COLO668 (cell line): ENCODE data around the gene RNLS.

ENCODE experiments used
- DNase-seq: peaks from one replicate; lab custom pipeline; 2025; ENCODE audit not compliant: unreplicated experiment; lab: John Stamatoyannopoulos, UW

The RNLS gene

GRCh38 chr10:88582806-88583583 is at the start of gene RNLS:
Gene RNLS, minus strand, starts transcription at chr10:88583318.
- peak; percentile 69 for DNase-seq

GRCh38 chr10:88624840-88625239 is 41.7 kb upstream of the RNLS start:
- DNase-seq = no peak

DNA sequence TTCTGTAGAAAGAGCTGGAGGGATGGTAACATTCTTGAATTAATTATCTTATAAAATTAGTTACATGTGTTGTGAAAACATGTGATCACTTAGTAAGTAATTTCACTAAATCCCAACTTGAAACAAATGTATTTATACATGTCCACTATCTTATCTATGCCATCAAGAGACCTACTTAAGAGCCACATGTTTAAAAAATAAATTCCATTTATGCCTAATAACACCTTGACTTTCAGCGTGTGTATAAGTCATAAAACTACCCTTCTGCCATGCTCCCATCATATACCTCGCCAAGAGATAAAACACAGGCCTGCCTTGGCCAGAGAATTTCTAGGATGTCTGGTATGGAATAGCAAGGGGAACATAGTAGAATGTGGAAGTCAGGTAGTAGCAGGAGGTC is 40.7 kb upstream of the RNLS start:
- no peak for DNase-seq

DNA sequence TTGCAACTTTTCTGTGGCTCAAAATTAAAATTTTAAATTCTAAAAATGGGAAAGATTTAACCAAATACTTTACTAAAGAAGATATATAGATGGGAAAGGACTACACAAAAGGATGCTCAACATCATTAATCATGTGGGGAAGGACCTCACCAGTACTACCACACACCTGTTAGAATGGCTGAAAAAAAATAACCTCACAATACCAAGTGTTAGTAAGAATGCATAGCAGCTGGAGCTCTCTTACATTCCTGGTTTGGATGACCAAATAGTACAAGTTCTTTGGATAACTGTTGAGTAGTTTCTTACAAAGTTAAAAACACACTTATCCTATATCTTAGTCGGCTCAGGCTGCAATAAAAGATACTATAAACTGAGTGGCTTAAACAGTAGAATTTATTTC is 37.3 kb upstream of the RNLS start:
- no peak for DNase-seq

GRCh38 chr10:88618496-88618895 is 35.4 kb upstream of the RNLS start:
- DNase-seq = no peak

DNA sequence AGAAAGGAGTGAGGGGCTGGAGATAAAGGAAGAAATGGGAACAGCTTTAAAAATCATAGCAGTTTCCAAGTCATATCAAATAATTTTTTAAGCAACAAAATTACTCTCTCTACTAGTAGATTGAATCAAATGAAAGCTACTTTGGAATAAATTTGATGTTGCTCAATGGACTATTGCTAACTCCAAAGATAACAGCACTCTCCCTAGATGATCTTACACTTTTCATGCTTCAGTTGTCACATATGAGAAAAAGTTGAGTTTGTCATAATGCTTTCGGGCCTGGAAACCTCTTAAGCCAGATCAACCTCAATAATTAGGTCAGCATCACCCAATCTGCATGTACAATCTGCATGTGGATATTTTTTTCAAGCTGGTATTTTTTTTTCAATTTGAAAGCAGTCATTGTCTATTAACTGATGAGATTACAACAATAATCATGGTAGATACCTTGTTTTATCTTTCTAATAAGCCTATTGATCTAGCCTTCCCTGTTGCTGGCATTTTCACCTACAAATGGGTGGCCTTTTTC is 34.7 kb upstream of the RNLS start:
- no peak for DNase-seq

DNA sequence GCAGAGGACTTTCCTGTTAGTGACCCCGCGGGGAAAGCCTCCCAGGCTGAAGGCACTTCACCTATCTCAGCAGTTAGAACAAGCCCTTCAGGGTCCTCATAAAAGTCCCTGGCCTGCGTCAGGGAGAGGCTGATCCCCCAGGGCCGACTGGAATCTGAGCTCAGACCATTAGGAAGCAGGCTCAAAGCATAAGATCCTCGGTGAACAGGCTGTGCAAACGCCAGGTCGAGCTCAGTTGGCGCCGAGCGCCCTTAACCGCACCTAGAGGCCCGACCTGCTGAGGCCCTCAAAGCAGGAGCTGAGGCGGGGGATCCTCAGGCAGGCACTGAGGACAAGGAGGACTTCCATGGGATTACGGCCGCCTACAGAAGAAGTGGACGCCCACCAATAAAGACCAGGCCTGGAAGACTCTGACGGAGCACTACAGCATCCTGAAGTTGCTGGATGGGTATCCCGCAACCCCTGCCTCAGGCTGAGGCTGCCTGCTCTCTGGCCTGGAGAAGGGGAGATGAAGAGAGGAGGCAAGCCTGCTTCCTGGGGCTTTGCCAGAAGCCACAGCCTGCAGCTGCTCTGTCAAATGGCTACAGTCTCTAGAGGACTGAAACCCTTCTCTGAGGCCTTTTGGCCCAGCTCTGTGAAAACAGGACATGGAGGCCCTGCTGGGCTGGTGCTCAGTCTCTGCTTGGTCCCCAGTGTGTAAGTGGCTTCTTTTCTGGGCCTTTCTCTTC is 33.3 kb upstream of the RNLS start:
- DNase-seq = no peak

DNA sequence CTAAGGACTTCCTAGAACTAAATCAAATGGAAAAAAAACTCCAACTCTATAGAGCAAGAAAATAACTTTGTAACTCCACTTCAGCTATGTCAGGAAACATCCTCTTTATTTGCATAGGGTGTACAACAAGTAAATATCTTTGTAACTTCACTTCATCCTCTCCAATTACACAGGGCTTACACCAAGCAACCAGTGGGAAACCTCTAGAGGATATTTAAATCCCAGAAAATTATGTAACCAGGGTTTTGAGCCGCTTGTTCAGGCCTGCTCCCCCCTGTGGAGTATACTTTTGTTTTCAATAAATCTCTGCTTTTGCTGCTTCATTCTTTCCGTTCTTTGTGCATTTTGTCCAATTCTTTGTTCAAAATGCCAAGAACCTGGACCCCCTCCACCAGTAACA is 25.7 kb upstream of the RNLS start:
- DNase-seq = no peak

DNA sequence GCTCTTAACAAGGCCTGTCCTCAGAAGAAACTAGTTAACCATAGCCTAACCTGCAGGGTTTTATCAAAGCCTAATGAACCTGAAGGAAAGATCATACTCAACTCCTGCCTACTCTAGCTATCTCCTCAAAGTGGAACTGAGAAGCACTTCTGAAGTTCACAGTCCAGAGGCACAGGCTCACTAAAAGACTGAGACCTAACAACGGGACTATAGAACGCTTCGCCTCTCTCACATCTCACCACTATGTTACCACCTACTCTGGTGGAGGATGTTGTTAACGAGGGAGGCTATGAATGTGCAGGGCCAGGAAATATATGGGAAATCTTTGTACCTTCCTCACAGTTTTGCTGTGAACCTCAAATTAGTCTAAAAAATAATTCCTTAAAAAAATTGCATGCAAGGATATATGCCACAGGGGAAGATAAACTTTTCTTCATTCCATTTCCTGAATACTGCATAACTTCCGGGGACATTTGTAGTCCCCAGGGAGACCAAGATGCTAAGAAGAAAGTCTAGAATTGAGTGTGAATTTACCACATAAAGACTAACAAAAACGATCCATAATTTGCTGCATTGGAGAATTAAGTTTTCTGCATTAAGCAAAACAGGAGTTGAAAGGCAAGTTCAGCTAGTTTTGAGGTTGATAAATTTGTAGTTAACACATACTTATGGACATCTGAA is 25.1 kb upstream of the RNLS start:
- no peak for DNase-seq

GRCh38 chr10:88598055-88598454 is 14.9 kb upstream of the RNLS start:
- no peak for DNase-seq

DNA sequence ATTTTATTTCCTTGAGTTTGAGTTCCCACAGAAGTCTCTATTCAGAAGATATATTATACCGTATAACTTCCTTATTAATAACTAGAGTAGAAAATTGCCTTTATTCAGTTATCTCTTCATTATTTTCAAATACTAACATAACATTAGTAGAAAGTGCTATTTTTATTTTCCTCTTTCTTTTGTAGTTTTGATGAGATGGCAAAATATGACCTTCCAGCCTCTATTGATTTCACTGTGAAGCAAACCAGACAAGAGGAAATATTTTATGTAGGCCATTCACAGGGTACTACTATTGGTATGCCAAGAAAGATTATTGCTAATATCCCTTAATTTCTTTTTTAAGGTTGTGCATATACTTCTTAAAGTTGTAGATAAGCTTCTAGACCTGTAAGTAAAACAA is 11.4 kb upstream of the RNLS start:
- no peak for DNase-seq

GRCh38 chr10:88592906-88593305 is 9.8 kb upstream of the RNLS start:
- DNase-seq = no peak

GRCh38 chr10:88592381-88592780 is 9.3 kb upstream of the RNLS start:
- no peak for DNase-seq

DNA sequence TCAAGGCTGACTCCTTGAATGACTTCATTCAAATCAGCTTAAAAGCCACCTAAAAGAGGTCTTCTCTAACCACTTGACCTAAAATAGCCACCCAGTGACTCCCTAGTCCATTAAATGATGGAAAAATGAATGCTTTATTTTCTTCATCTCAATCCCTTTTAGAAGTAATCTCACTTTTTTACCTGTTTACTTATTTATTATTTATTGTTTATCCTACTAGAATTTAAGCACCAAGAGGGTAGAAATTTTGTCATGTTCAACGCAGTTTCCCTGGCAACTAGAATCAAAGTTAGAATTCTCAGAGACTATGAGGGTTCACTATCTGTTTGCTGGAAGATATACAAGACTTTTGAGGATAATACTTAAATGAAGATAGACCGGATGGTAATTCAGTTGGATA is 3.3 kb upstream of the RNLS start, which contains the start of gene LIPJ:
LIPJ (plus strand) TSS at position 301 of the 400 bp plus-strand sequence. CDS start 3,926 bp downstream, outside the sequence.
- no peak for DNase-seq

- no peak for DNase-seq
Observed at GRCh38 chr10:88583584-88583957, 453 bp upstream of the RNLS start.

GRCh38 chr10:88582411-88582805 is 710 bp downstream of the RNLS start:
- DNase-seq = no peak

GRCh38 chr10:88565072-88565471 is 18.0 kb downstream of the RNLS start:
- DNase-seq = no peak

DNA sequence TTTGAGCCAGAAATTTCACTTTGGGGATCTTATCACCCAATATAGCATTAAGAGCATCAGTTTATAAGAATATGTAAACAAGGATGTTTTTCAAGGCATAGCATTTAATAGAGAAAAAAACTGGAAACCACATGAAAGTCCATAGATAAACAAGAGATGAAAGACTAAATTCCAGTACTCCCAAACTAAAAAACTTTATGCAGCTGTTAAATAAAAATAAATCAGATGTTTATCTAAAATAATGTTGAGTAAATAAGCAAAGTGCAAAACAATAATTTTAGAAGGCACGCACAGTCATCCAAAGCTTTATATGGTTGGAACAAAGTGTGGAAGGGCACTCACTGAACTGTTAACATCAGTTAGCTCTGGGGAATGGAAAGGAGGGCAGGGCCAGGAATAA is 21.0 kb downstream of the RNLS start:
- no peak for DNase-seq

DNA sequence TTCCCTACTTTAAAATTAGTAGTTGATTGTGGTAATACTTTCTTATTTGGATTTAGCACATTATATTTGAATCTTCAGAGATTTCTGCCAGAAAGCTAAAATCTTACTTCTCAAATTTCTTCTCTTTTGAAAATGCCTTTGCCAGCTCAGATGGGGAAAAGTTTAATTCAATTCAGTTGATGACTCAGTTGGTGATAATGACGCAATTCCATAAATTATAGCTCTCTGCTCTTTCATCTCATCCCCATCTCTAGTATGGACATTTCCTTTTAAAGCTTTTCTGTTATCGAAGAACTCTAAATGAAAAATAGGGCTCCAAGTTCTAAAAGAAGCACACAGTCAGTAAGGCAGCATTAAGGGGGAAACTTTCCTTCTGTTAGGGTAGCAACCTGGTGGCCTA is 25.5 kb downstream of the RNLS start:
- DNase-seq = no peak

DNA sequence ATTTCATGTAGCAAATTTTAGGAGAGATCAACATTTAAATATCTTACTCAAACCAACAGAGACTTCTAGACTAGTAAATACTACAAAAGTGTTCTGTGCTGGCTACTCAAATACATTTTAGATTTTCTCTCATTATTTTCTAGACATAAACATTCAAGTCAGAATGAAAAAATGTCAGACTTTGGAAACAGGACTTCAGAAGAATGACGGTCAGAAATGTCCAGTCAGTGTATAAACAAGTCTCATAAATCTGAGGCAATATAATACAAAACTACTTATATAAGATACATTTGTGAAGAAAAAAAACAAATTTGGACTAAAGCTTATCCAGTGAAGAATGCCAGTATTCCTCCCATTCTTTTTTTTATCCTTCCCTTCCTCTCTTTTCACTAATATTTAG is 25.9 kb downstream of the RNLS start:
- no peak for DNase-seq

GRCh38 chr10:88555190-88555908 is 27.8 kb downstream of the RNLS start:
- no peak for DNase-seq
